Upper lobe of left lung (tissue), 4 donors: ENCODE data around the gene MRNIP.
A peak's percentile ranks its signal among the peaks of the same experiment; 100 is the strongest.

Source experiments
- EP300 ChIP-seq, 4 donors: sonication (generic); formaldehyde crosslinking; IDR thresholded peaks; one replicate each; pipeline ENCODE4 v1.5.1; 2017; ENCODE audit warnings: antibody characterized with exemption in 4 of 4, control low read depth in 2 of 4
- TF ChIP-seq, protein P1 (sequence below), 6 experiments: fragments of 450-650 bp in 4 of 6; fragments of 200-600 bp in 2 of 6; sonication (generic) in 2 of 6; IDR thresholded peaks; one replicate each; pipeline ENCODE4 v1.5.1; 2016 to 2019; ENCODE audit warnings: antibody characterized with exemption in 6 of 6

DNA sequence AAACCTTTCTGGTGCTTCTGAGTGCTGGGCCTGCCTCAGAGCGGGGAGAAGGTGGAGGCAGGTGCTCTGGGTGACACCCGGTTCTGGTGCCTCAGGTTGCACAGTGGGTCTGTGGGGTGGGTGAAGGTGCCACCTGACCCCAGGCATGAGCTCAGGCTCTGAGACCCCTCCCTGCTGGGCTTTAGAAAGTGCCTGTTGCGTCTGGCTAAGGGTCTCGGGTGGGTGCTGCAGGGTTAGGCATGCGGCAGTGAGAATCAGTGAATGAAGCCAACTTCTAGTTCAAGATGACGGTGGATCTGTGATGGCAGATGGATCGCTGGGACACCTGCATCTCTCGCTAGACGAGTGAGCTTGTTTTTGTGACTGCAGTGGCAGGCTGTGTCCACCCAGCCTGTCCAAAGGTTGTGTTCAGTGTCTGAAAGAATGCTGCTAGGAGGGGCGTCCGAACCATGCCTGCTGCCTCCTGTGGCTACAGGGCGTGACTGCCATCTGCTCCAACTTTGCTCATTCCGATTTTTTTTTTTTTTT is 32.9 kb downstream of the MRNIP start:
- TF ChIP-seq, protein P1, sequence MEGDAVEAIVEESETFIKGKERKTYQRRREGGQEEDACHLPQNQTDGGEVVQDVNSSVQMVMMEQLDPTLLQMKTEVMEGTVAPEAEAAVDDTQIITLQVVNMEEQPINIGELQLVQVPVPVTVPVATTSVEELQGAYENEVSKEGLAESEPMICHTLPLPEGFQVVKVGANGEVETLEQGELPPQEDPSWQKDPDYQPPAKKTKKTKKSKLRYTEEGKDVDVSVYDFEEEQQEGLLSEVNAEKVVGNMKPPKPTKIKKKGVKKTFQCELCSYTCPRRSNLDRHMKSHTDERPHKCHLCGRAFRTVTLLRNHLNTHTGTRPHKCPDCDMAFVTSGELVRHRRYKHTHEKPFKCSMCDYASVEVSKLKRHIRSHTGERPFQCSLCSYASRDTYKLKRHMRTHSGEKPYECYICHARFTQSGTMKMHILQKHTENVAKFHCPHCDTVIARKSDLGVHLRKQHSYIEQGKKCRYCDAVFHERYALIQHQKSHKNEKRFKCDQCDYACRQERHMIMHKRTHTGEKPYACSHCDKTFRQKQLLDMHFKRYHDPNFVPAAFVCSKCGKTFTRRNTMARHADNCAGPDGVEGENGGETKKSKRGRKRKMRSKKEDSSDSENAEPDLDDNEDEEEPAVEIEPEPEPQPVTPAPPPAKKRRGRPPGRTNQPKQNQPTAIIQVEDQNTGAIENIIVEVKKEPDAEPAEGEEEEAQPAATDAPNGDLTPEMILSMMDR (IDR thresholded peaks at IDR 0.05), result peak in 1 of 6 experiments; percentile 5
- no peak for TF ChIP-seq EP300 (IDR thresholded peaks at IDR 0.05)
